Esophagus (tissue), 2 donors: ENCODE data around the gene CPLANE2. TPM values are rescaled to one million over a fixed set of nuclear protein-coding genes. Genes with fewer than 3 reads are reported as not detected.
"Not testable (repeated sequence)": the region's sequence is repeated elsewhere in the genome, so short reads cannot be mapped to it uniquely, and the experiment has no call there.

Experiments used
- H3K27ac ChIP-seq, 2 donors: one replicate each; pipeline ENCODE4 v1.5.1; 2013; ENCODE audit warnings: low read depth in 2 of 2, mild to moderate bottlenecking in 2 of 2, inconsistent platforms in 1 of 2, low read length in 1 of 2, moderate library complexity in 1 of 2
- H3K27me3 ChIP-seq, 2 donors: one replicate each; pipeline ENCODE4 v1.6.1; 2013; ENCODE audit warnings: low read length in 2 of 2, control low read depth in 1 of 2, mild to moderate bottlenecking in 1 of 2; ENCODE audit not compliant: insufficient read depth in 2 of 2, control insufficient read depth in 1 of 2
- H3K36me3 ChIP-seq, 2 donors: one replicate each; pipeline ENCODE4 v1.6.1; 2013; ENCODE audit warnings: low read length in 1 of 2; ENCODE audit not compliant: control insufficient read depth in 2 of 2, insufficient read depth in 2 of 2
- H3K4me1 ChIP-seq, 2 donors: one replicate each; pipeline ENCODE4 v1.6.1; 2013; ENCODE audit warnings: low read length in 1 of 2; ENCODE audit not compliant: control insufficient read depth in 2 of 2, insufficient read depth in 2 of 2
- H3K4me3 ChIP-seq, 2 donors: one replicate each; pipeline ENCODE4 v1.5.1; 2013; ENCODE audit warnings: low read length in 2 of 2, mild to moderate bottlenecking in 2 of 2, low read depth in 1 of 2, moderate library complexity in 1 of 2
- H3K9me3 ChIP-seq, 2 donors: one replicate each; pipeline ENCODE4 v1.6.1; 2013; ENCODE audit warnings: mild to moderate bottlenecking in 2 of 2, low read depth in 1 of 2, low read length in 1 of 2, moderate library complexity in 1 of 2; ENCODE audit not compliant: control insufficient read depth in 2 of 2, insufficient read depth in 1 of 2
- WGBS, 2 donors: extraction: QIAGEN DNeasy Blood & Tissue Kit; methylation state at CpG; one replicate each; pipeline ENCODE4 v1.1.7; 2013; 5-methylcytosine and 5-hydroxymethylcytosine counted together
- polyA plus RNA-seq, 2 donors: library from polyadenylated mRNA; stranded (reverse); fragments of 200-250 nt; gene quantifications; one replicate each; pipeline ENCODE4 v1.2.3, GENCODE V29; 2013
- donor health status: healthy with polysubstance abuse.
- donor health status: Bipolar disorder and iron deficiency.

CPLANE2 gene
- polyA plus RNA-seq, 2 donors = 3.2 to 4.1 TPM

GRCh38 chr1:16233431-16233830 lies 3.6 kb downstream of the CPLANE2 start:
- Histone ChIP-seq H3K36me3 (peaks cover 10 to 16% of the 10 kb centered on the region in 2 donors), H3K27me3 (no peaks in the 10 kb centered on the region), H3K27ac (no peak overlapping the region), H3K4me3 (no peak overlapping the region), H3K4me1 (peaks cover 0 to 8% of the 10 kb centered on the region in 2 donors), H3K9me3 (no peaks in the 10 kb centered on the region)
- WGBS, 2 donors = 95 to 97% methylated on average over 8 of the region's 8 CpGs

- H3K9me3 ChIP-seq = no peaks in the 10 kb centered on the region
- H3K27me3 ChIP-seq = no peaks in the 10 kb centered on the region
- H3K4me1 ChIP-seq = peaks cover 0 to 6% of the 10 kb centered on the region in 2 donors
- H3K4me3 ChIP-seq = no peak overlapping the region
- 92 to 96% methylated on average over 5 of the region's 5 CpGs for WGBS, 2 donors
- peaks cover 10 to 16% of the 10 kb centered on the region in 2 donors for H3K36me3 ChIP-seq
- H3K27ac ChIP-seq = no peak overlapping the region
These were observed 4.7 kb downstream of the CPLANE2 start for GRCh38 chr1:16232316-16232710.

GRCh38 chr1:16231331-16232315 lies 5.4 kb downstream of the CPLANE2 start:
- no peak overlapping the region for H3K27ac ChIP-seq
- no peak overlapping the region for H3K4me3 ChIP-seq
- H3K9me3 ChIP-seq = no peaks in the 10 kb centered on the region
- WGBS, 2 donors = 91 to 92% methylated on average over 34 to 35 of the region's 35 CpGs
- H3K36me3 ChIP-seq = peaks cover 10 to 16% of the 10 kb centered on the region in 2 donors
- no peaks in the 10 kb centered on the region for H3K27me3 ChIP-seq
- H3K4me1 ChIP-seq = peaks cover 0 to 6% of the 10 kb centered on the region in 2 donors

- Histone ChIP-seq H3K36me3 (peaks cover 10 to 16% of the 10 kb centered on the region in 2 donors), H3K27me3 (no peaks in the 10 kb centered on the region), H3K27ac (no peak overlapping the region), H3K4me3 (no peak overlapping the region), H3K9me3 (no peaks in the 10 kb centered on the region), H3K4me1 (no peaks in the 10 kb centered on the region)
- WGBS, 2 donors = 90 to 92% methylated on average over 13 of the region's 13 CpGs
These were observed 6.2 kb downstream of the CPLANE2 start for GRCh38 chr1:16230744-16231143.

GRCh38 chr1:16229976-16230740 lies 6.8 kb downstream of the CPLANE2 start:
- Histone ChIP-seq H3K9me3 (no peaks in the 10 kb centered on the region), H3K36me3 (peaks cover 10 to 16% of the 10 kb centered on the region in 2 donors), H3K27ac (no peak overlapping the region), H3K4me1 (no peaks in the 10 kb centered on the region), H3K4me3 (no peak overlapping the region), H3K27me3 (no peaks in the 10 kb centered on the region)
- 81 to 85% methylated on average over 13 of the region's 13 CpGs for WGBS, 2 donors

- Histone ChIP-seq H3K27me3 (no peaks in the 10 kb centered on the region), H3K36me3 (peaks cover 0 to 4% of the 10 kb centered on the region in 2 donors), H3K27ac (no peak overlapping the region), H3K4me1 (no peaks in the 10 kb centered on the region), H3K9me3 (no peaks in the 10 kb centered on the region), H3K4me3 (no peak overlapping the region)
- 18 to 35% methylated on average over 45 to 46 of the region's 46 CpGs for WGBS, 2 donors
These were observed 10.3 kb downstream of the CPLANE2 start for GRCh38 chr1:16226490-16227179.

GRCh38 chr1:16226129-16226489 lies 10.9 kb downstream of the CPLANE2 start:
- peaks cover 0 to 3% of the 10 kb centered on the region in 2 donors for H3K36me3 ChIP-seq
- no peaks in the 10 kb centered on the region for H3K27me3 ChIP-seq
- no peak overlapping the region for H3K27ac ChIP-seq
- H3K9me3 ChIP-seq = no peaks in the 10 kb centered on the region
- no peaks in the 10 kb centered on the region for H3K4me1 ChIP-seq
- H3K4me3 ChIP-seq = no peak overlapping the region
- 92 to 97% methylated on average over 7 of the region's 7 CpGs for WGBS, 2 donors

- no peaks in the 10 kb centered on the region for H3K36me3 ChIP-seq
- no peaks in the 10 kb centered on the region for H3K27me3 ChIP-seq
- peaks cover 0 to 2% of the 10 kb centered on the region in 2 donors for H3K4me1 ChIP-seq
- no peaks in the 10 kb centered on the region for H3K9me3 ChIP-seq
- 80 to 82% methylated on average over 3 of the region's 3 CpGs for WGBS, 2 donors
- H3K4me3 ChIP-seq = no peak overlapping the region
- no peak overlapping the region for H3K27ac ChIP-seq
These were observed 12.5 kb downstream of the CPLANE2 start for GRCh38 chr1:16224472-16224871.

- 91 to 93% methylated on average over 14 of the region's 14 CpGs for WGBS, 2 donors
These were observed 14.3 kb downstream of the CPLANE2 start for GRCh38 chr1:16222716-16223115.

More at GRCh38 chr1:16222716-16223115, 14.3 kb downstream of the CPLANE2 start:
- H3K4me3 ChIP-seq, H3K4me1 ChIP-seq, H3K27ac ChIP-seq, H3K27me3 ChIP-seq, H3K36me3 ChIP-seq, H3K9me3 ChIP-seq: not testable (repeated sequence)
